ENCODE data around the gene DNAI7. TPM values are rescaled to one million over a fixed set of nuclear protein-coding genes. Genes with fewer than 3 reads are reported as not detected.

DNAI7 gene
- total RNA-seq, 1 experiment from 2014 or later, result 0.52 TPM

- no TSS peak for BruUV-seq (replicated peaks)
- ChIA-PET RAD21 (ENCODE audit: low non-redundant PET in 1 of 2, low total read pairs in 2 of 2, uncharacterized antibody in 2 of 2, unreplicated experiment in 2 of 2) (no interaction called here), POLR2A (interaction anchor here (0.6 kb wide), 1 partner anchor 11 kb away, joined by 4 read pairs; no protein-coding TSS in a partner anchor), CTCF (no interaction called here)
- TF ChIP-seq ELF1 (IDR thresholded peaks at IDR 0.05; ENCODE audit: borderline replicate concordance, low read depth) (no peak), ZFX (IDR thresholded peaks at IDR 0.05) (no peak), SRF (IDR thresholded peaks at IDR 0.05; ENCODE audit: low read depth) (no peak), MAX (IDR thresholded peaks at IDR 0.05) (no peak), CTCF (IDR thresholded peaks at IDR 0.05 in 2 of 3, conservative IDR thresholded peaks at IDR 0.05 in 1 of 3; ENCODE audit: borderline replicate concordance in 1 of 3, insufficient read depth in 1 of 3, low read depth in 2 of 3, low read length in 2 of 3) (no peak), RAD21 (IDR thresholded peaks at IDR 0.05; ENCODE audit: low read depth) (no peak), ZNF274 (IDR thresholded peaks at IDR 0.05; ENCODE audit: low read depth, low read length) (no peak), FOSL1 (IDR thresholded peaks at IDR 0.05; ENCODE audit: low read depth) (no peak), ZBTB33 (IDR thresholded peaks at IDR 0.05; ENCODE audit: extremely low read depth, insufficient replicate concordance, low read length) (no peak)
- H3K79me2 ChIP-seq (ENCODE audit: insufficient read depth, low read length), result no peaks in the 10 kb centered on the region
- DNase-seq (ENCODE audit: low read depth, low spot score) (no peak), ATAC-seq (no peak)
- H3K27me3 ChIP-seq (ENCODE audit: insufficient read depth, low read length), result no peaks in the 10 kb centered on the region
- H3K4me1 ChIP-seq (ENCODE audit: control insufficient read depth in 1 of 2, insufficient read depth in 2 of 2, low read length in 2 of 2), result no peaks in the 10 kb centered on the region
- no peaks in the 10 kb centered on the region for H4K20me1 ChIP-seq (ENCODE audit: insufficient read depth)
- H3K4me3 ChIP-seq (replicated peaks in 1 of 2; ENCODE audit: low read depth in 1 of 2, low read length in 2 of 2), result no peak overlapping the region
- no peak overlapping the region for H3K4me2 ChIP-seq (ENCODE audit: low read length)
- intact Hi-C loops (cut with micrococcal nuclease), result no loop called here
- H3K9me3 ChIP-seq (ENCODE audit: control insufficient read depth in 1 of 2, insufficient read depth in 1 of 2, low read depth in 1 of 2, low read length in 2 of 2), result no peaks in the 10 kb centered on the region
- no peak overlapping the region for H3K9ac ChIP-seq (ENCODE audit: low read length)
- H3K9me2 ChIP-seq (ENCODE audit: insufficient read depth), result no peaks in the 10 kb centered on the region
- H2AFZ ChIP-seq (ENCODE audit: low read depth, low read length, poor library complexity, severe bottlenecking), result no peak overlapping the region
- no peaks in the 10 kb centered on the region for H3K36me3 ChIP-seq (ENCODE audit: control insufficient read depth in 1 of 2, insufficient read depth in 2 of 2, low read length in 2 of 2)
- H3K27ac ChIP-seq (ENCODE audit: low read depth, low read length), result no peak overlapping the region
Measured at GRCh38 chr12:25082628-25083027, 112.3 kb downstream of the DNAI7 start.

Data from HCT116 (cell line).